Gastrocnemius medialis (tissue), 4 donors: ENCODE results near the gene HEATR5A. TPM values are rescaled to one million over a fixed set of nuclear protein-coding genes. Genes with fewer than 3 reads are reported as not detected.
"Not testable (repeated sequence)": the region's sequence is repeated elsewhere in the genome, so short reads cannot be mapped to it uniquely, and the experiment has no call there.

Experiments used
- ATAC-seq, 2 donors: fragments of 150-250 bp; one replicate each; pipeline ENCODE4 v1.9.1; 2016
- DNase-seq, 2 donors: peaks; one replicate each; pipeline ENCODE4 v3.0.0-alpha.2; 2019
- H3K27ac ChIP-seq, 4 donors: fragments of 200-600 bp; sonication (generic); 1 replicate in 1 of 4; 2 replicates in 3 of 4; pipeline ENCODE4 v1.5.1; 2016 to 2018; ENCODE audit warnings: mild to moderate bottlenecking in 2 of 4, moderate library complexity in 1 of 4
- H3K27me3 ChIP-seq, 3 donors: fragments of 200-600 bp; sonication (generic) in 2 of 3; 1 replicate in 1 of 3; 2 replicates in 2 of 3; pipeline versions ENCODE4 v1.5.1 to v1.6.0; 2016 to 2019; ENCODE audit warnings: mild to moderate bottlenecking in 1 of 3, moderate library complexity in 1 of 3
- H3K36me3 ChIP-seq, 2 donors: fragments of 200-600 bp; sonication (generic) in 1 of 2; one replicate each; pipeline ENCODE4 v1.5.1; 2017 to 2018
- H3K4me1 ChIP-seq, 2 donors: fragments of 200-600 bp; sonication (generic) in 1 of 2; one replicate each; pipeline ENCODE4 v1.5.1; 2016 to 2017; ENCODE audit warnings: mild to moderate bottlenecking in 2 of 2
- H3K4me3 ChIP-seq, 4 donors: fragments of 200-600 bp; sonication (generic) in 3 of 4; 1 replicate in 1 of 4; 2 replicates in 3 of 4; pipeline ENCODE4 v1.5.1; 2016 to 2019; ENCODE audit warnings: mild to moderate bottlenecking in 2 of 4
- H3K9me3 ChIP-seq, 3 donors: fragments of 200-600 bp; sonication (generic) in 2 of 3; 1 replicate in 1 of 3; 2 replicates in 2 of 3; pipeline ENCODE4 v1.5.1; 2016 to 2019
- CTCF ChIP-seq, 5 experiments: fragments of 450-650 bp in 3 of 5; fragments of 200-600 bp in 2 of 5; sonication (generic) in 2 of 5; IDR thresholded peaks in 4 of 5; conservative IDR thresholded peaks in 1 of 5; 1 replicate in 4 of 5; 2 replicates in 1 of 5; pipeline ENCODE4 v1.5.1; 2016 to 2019; ENCODE audit warnings: antibody characterized with exemption in 5 of 5, mild to moderate bottlenecking in 3 of 5, moderate library complexity in 3 of 5
- POLR2A ChIP-seq, 2 donors: fragments of 450-650 bp; IDR thresholded peaks; one replicate each; pipeline ENCODE4 v1.6.1; 2017; ENCODE audit warnings: antibody characterized with exemption in 2 of 2, mild to moderate bottlenecking in 2 of 2, moderate library complexity in 2 of 2
- in situ Hi-C, 4 donors: fragments of 200-750 bp; cut with MboI; loops; one replicate each; pipeline versions ENCODE4 v1.15.0 to v1.8.0; 2017; ENCODE audit warnings: low sequenced_read_pairs in 4 of 4
- intact Hi-C: fragments of 100-400 bp; cut with DNase I; formaldehyde crosslinking; loops from one replicate; pipeline ENCODE4 v1.15.1; 2023; ENCODE audit warnings: low total_unique reads
- total RNA-seq, 4 donors: library from RNA; depleted of rRNA; stranded (reverse); fragments of >200 nt; gene quantifications; one replicate each; pipeline versions ENCODE4 v1.1.0 to v1.2.3, GENCODE V29; 2016

The HEATR5A gene
- total RNA-seq, 4 donors from 2014 or later: 11.3 to 39.7 (median 19.3) TPM

GRCh38 chr14:31386271-31386670 lies 34.1 kb downstream of the HEATR5A start:
- in situ Hi-C loops: loop anchor here in 1 of 4 donors (25.0 kb wide), 1 partner anchor 724 kb away; no protein-coding TSS in a partner anchor
- no peak for ATAC-seq

GRCh38 chr14:31382221-31382620 lies 38.1 kb downstream of the HEATR5A start:
- intact Hi-C loops: no loop called here
- H3K9me3 ChIP-seq: no peaks in the 10 kb centered on the region
- TF ChIP-seq POLR2A (IDR thresholded peaks at IDR 0.05) (no peak), CTCF (IDR thresholded peaks at IDR 0.05 in 4 of 5, conservative IDR thresholded peaks at IDR 0.05 in 1 of 5) (no peak)
- no peak overlapping the region for H3K27ac ChIP-seq
- DNase-seq (no peak), ATAC-seq (no peak)
- no peaks in the 10 kb centered on the region for H3K27me3 ChIP-seq
- H3K4me3 ChIP-seq: no peak overlapping the region
- H3K4me1 ChIP-seq: no peaks in the 10 kb centered on the region
- in situ Hi-C loops: loop anchor here in 1 of 4 donors (25.0 kb wide), 1 partner anchor 720 kb away; no protein-coding TSS in a partner anchor
- peaks cover 3 to 54% of the 10 kb centered on the region in 2 donors for H3K36me3 ChIP-seq

More at GRCh38 chr14:31386271-31386670, 34.1 kb downstream of the HEATR5A start:
- intact Hi-C loops: no loop called here
- Histone ChIP-seq H3K4me3 (no peak overlapping the region), H3K4me1 (peaks cover 12 to 18% of the 10 kb centered on the region in 2 donors), H3K36me3 (peaks cover 3 to 38% of the 10 kb centered on the region in 2 donors), H3K27me3 (no peaks in the 10 kb centered on the region), H3K27ac (no peak overlapping the region), H3K9me3 (no peaks in the 10 kb centered on the region)
- TF ChIP-seq CTCF (IDR thresholded peaks at IDR 0.05 in 4 of 5, conservative IDR thresholded peaks at IDR 0.05 in 1 of 5): no peak
- TF ChIP-seq POLR2A (IDR thresholded peaks at IDR 0.05): no peak
- no peak for DNase-seq

GRCh38 chr14:31380106-31380505 lies 40.2 kb downstream of the HEATR5A start:
- in situ Hi-C loops: loop anchor here in 1 of 4 donors (25.0 kb wide), 1 partner anchor 718 kb away; no protein-coding TSS in a partner anchor
- Histone ChIP-seq H3K4me1 (no peaks in the 10 kb centered on the region), H3K4me3 (no peak overlapping the region)

GRCh38 chr14:31379125-31379947 lies 41.0 kb downstream of the HEATR5A start:
- intact Hi-C loops, H3K9me3 ChIP-seq, H3K4me3 ChIP-seq, H3K27me3 ChIP-seq, DNase-seq, H3K4me1 ChIP-seq, H3K27ac ChIP-seq, ATAC-seq: not testable (repeated sequence)
- in situ Hi-C loops: loop anchor here in 1 of 4 donors (25.0 kb wide), 1 partner anchor 717 kb away; no protein-coding TSS in a partner anchor
- H3K36me3 ChIP-seq: peaks cover 7 to 50% of the 10 kb centered on the region in 2 donors

More at GRCh38 chr14:31380106-31380505, 40.2 kb downstream of the HEATR5A start:
- H3K27ac ChIP-seq: no peak overlapping the region
- no peak for TF ChIP-seq POLR2A (IDR thresholded peaks at IDR 0.05)
- no peak for TF ChIP-seq CTCF (IDR thresholded peaks at IDR 0.05 in 4 of 5, conservative IDR thresholded peaks at IDR 0.05 in 1 of 5)
- intact Hi-C loops: no loop called here
- peaks cover 3 to 44% of the 10 kb centered on the region in 2 donors for H3K36me3 ChIP-seq
- no peak for ATAC-seq
- no peaks in the 10 kb centered on the region for H3K27me3 ChIP-seq
- H3K9me3 ChIP-seq: no peaks in the 10 kb centered on the region
- no peak for DNase-seq

- intact Hi-C loops (no loop called here), in situ Hi-C loops (loop anchor here in 1 of 4 donors (25.0 kb wide), 1 partner anchor 715 kb away; no protein-coding TSS in a partner anchor)
- Histone ChIP-seq H3K27ac (no peak overlapping the region), H3K9me3 (no peaks in the 10 kb centered on the region), H3K36me3 (peaks cover 7 to 48% of the 10 kb centered on the region in 2 donors), H3K4me1 (no peaks in the 10 kb centered on the region), H3K27me3 (no peaks in the 10 kb centered on the region), H3K4me3 (no peak overlapping the region)
- DNase-seq (no peak), ATAC-seq (no peak)
- no peak for TF ChIP-seq POLR2A (IDR thresholded peaks at IDR 0.05)
- no peak for TF ChIP-seq CTCF (IDR thresholded peaks at IDR 0.05 in 4 of 5, conservative IDR thresholded peaks at IDR 0.05 in 1 of 5)
Observed at GRCh38 chr14:31377433-31377832, 42.9 kb downstream of the HEATR5A start.
